H1 (cell line): ENCODE measurements around the gene TBC1D10A.

Source experiments
- CHD2 ChIP-seq: IDR thresholded peaks from 2 replicates; pipeline ENCODE4 v1.6.1; 2012; ENCODE audit warnings: low read length, improper control_type of control experiment
- EZH2 ChIP-seq: fragments of 200-600 bp; sonication (generic); IDR thresholded peaks from 2 replicates; pipeline ENCODE4 v1.7.1; 2012; ENCODE audit warnings: low read depth, mild to moderate bottlenecking, moderate library complexity, low read length, inconsistent platforms; ENCODE audit not compliant: severe bottlenecking
- GABPA ChIP-seq: IDR thresholded peaks from 2 replicates; pipeline ENCODE4 v1.6.1; 2011; ENCODE audit warnings: mild to moderate bottlenecking, low read length, moderate library complexity, borderline replicate concordance; ENCODE audit not compliant: insufficient read depth
- TF ChIP-seq, protein P1 (sequence below), 3 experiments: IDR thresholded peaks; 1 replicate in 2 of 3; 2 replicates in 1 of 3; pipeline versions ENCODE4 v1.5.1 to v1.6.1; 2011; ENCODE audit warnings: low read length in 3 of 3, mild to moderate bottlenecking in 3 of 3, inconsistent platforms in 2 of 3, low read depth in 1 of 3, moderate library complexity in 1 of 3; ENCODE audit not compliant: insufficient read depth in 1 of 3; ENCODE audit errors: control extremely low read depth in 1 of 3

DNA sequence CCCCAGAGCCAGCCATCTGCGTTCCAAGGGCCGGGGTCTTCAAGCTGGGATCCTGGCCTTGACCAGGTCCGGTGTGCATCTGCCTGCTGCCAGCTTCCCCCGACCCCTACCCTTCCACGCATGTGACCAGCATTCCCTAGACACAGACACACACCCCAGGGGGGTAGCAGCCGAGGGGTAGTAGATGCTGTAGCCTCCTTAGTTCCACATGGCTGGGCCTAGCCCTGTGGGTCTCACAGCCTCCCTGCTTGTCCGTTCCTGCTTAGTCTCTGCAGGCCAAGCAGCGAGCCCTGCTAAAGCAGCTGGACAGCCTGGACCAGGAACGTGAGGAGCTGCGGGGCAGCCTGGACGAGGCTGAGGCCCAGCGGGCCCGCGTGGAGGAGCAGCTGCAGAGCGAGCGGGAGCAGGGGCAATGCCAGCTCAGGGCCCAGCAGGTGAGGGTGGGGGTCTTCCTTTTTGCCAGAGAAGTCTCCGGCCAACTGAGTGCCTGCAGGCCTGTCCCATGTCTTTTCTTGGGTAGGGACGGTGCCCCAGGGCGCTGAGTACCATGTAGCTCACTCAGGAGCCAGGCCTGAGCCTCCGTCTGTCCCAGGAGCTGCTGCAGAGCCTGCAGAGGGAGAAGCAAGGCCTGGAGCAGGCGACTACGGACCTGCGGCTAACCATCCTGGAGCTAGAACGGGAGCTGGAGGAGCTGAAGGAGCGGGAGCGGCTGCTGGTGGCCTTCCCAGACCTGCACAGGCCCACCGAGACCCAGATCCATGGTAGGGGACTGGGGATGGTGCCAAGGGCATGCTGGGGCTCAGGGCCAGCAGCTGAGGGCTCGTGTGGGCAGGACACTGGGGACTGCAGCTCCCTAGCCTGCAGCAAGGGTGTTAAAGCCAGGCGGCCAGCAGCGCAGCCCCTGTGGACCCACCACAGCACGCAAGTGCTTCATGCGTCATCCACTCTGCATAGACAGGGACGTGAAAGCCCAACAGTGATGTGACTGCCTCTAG is 46.9 kb upstream of the TBC1D10A start:
- TF ChIP-seq, protein P1, sequence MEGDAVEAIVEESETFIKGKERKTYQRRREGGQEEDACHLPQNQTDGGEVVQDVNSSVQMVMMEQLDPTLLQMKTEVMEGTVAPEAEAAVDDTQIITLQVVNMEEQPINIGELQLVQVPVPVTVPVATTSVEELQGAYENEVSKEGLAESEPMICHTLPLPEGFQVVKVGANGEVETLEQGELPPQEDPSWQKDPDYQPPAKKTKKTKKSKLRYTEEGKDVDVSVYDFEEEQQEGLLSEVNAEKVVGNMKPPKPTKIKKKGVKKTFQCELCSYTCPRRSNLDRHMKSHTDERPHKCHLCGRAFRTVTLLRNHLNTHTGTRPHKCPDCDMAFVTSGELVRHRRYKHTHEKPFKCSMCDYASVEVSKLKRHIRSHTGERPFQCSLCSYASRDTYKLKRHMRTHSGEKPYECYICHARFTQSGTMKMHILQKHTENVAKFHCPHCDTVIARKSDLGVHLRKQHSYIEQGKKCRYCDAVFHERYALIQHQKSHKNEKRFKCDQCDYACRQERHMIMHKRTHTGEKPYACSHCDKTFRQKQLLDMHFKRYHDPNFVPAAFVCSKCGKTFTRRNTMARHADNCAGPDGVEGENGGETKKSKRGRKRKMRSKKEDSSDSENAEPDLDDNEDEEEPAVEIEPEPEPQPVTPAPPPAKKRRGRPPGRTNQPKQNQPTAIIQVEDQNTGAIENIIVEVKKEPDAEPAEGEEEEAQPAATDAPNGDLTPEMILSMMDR (IDR thresholded peaks at IDR 0.05; ENCODE audit: control extremely low read depth in 1 of 3, insufficient read depth in 1 of 3, low read depth in 1 of 3, low read length in 3 of 3) = no peak
- TF ChIP-seq EZH2 = no peak
- TF ChIP-seq GABPA = no peak
- TF ChIP-seq CHD2 = no peak
